GM20000 (cell line): Measurements from ENCODE around the gene ZBED2.

Source experiments
- DNase-seq: peaks from one replicate; pipeline ENCODE4 v3.0.0; 2012; ENCODE audit warnings: low spot score
- TF ChIP-seq, protein P1 (sequence below): IDR thresholded peaks from 2 replicates; pipeline ENCODE4 v1.5.1; 2012; ENCODE audit warnings: mild to moderate bottlenecking, control low read depth; ENCODE audit errors: extremely low read depth, missing control alignments

The ZBED2 gene

DNA sequence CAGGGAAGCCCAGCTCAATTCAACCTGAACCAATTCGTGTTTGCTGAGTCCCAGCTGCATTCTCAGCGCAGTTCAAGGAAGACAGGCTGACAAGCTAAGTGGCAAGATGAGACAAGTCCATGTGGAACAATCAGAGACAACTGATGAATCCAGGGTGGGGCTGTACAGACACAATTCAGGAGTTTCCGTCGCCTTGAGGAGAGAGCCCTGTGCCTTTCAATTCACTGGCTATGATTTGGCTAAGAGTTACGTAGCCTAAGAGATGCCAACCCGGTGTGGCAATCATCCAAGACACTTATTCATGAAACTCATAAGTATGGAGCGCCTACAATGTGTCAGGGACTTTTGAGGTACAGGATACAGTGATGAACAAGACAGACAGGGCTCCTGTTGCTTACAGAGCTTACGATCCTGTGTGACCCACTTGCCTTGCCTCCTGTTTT, 15.5 kb upstream of the ZBED2 start:
- no peak for DNase-seq
- TF ChIP-seq, protein P1, sequence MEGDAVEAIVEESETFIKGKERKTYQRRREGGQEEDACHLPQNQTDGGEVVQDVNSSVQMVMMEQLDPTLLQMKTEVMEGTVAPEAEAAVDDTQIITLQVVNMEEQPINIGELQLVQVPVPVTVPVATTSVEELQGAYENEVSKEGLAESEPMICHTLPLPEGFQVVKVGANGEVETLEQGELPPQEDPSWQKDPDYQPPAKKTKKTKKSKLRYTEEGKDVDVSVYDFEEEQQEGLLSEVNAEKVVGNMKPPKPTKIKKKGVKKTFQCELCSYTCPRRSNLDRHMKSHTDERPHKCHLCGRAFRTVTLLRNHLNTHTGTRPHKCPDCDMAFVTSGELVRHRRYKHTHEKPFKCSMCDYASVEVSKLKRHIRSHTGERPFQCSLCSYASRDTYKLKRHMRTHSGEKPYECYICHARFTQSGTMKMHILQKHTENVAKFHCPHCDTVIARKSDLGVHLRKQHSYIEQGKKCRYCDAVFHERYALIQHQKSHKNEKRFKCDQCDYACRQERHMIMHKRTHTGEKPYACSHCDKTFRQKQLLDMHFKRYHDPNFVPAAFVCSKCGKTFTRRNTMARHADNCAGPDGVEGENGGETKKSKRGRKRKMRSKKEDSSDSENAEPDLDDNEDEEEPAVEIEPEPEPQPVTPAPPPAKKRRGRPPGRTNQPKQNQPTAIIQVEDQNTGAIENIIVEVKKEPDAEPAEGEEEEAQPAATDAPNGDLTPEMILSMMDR = no peak

DNA sequence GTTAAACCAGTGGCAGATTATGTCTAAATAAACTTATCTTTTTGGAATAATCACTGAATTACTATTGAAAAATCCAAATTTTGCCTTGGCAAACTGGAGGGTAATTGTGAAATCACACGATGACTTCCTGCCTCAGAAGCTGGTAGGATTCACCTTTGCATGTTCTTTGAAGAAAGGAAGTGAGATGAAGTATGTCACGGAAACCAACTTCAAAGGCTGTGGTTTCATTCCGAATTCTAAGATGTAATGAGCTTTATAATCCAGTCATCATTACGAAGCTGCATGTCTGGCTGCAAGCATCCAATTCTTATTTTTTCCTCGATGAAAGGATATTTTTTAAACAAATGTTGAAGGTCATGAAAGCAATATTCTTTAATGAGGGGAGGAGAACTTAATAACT, 15.0 kb upstream of the ZBED2 start:
- TF ChIP-seq, protein P1 = no peak
- DNase-seq = peak; percentile 10

DNA sequence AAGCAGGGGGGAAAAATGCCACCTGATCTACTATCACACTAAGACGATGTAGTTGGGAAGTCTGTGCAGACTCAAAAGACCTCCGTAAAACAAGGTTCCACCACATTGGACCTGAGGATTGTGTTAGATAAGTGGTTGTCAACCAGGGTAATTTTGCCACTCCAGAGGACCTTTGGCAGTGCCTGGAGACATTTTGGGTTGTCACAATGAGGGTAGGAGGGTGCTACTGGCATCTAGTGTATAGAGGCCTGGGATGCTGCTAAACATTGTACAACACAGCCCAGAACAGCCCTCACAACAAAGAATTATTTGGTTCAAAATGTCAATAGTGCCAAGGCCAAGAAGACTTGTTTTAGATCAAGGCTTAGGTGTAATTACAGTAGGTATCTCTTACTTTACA, 14.6 kb upstream of the ZBED2 start:
- TF ChIP-seq, protein P1 = no peak
- no peak for DNase-seq

DNA sequence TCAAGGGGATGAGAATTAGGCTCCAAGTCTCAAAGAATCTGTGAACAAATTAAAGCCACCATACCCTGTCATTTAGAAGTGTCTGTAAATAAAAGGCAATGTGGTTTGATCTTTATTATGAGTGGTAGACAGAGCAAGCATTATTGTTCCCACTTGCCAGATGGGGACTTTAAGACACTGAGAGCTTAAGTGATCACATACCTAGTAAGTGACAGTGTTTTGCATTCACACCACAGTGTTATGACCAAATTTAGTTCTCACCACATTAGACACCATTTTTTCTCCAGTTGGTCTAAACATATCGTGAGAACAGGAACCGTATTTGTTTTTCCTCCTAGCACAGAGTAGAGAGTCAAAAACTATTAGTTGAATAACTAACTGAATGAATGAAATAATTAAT, 13.2 kb upstream of the ZBED2 start:
- no peak for DNase-seq
- TF ChIP-seq, protein P1 = no peak

DNA sequence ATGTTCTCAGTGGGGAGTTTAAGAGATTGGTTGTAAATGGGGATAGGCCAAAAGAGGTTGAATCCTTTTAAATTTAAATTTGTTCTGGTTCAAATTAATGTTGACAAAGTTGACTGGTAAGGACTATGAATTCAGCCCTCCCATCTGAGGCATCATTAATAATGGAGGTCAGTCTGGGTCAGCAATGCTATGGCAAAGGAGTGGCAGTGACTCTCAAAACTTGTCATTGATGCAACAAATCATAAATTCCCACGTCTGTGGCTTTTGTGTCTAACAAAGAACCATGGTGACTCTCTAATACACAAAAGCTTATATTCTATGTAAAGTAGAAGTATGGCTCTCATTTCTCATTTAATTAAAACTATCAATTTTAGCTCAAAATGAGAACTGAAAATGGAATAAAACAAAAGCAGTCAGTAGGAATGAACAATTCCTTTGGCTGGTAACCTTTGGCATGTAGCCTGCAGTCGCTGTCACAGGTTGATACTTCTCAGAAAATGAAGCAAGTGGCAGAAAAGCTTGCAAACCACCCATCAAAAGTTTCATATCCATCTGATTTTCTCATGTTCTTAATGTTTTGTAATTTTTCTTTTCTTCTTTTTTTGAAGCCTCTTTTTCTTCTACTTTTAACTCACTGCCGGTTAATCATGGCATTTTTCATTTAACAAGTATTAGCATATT, 12.2 kb upstream of the ZBED2 start:
- TF ChIP-seq, protein P1 = no peak
- no peak for DNase-seq

DNA sequence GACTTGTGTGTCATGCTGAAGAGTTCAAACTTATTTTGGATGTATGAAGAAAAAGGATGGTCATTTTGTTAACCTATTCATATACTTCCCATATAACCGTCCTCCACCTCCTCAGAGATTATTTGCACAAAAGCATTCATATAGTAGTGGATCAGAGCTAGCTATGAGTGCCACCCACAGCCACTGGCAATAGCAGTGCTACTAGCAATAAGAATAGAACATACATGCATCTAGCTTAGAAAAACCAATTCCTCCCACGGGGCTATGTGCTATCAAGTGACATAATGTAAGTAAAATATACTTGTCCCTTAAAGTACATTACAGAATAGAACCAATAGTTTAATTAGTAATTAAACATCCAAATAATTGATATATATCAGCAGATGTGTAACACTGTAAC, 10.3 kb upstream of the ZBED2 start:
- DNase-seq = no peak
- TF ChIP-seq, protein P1 = no peak

DNA sequence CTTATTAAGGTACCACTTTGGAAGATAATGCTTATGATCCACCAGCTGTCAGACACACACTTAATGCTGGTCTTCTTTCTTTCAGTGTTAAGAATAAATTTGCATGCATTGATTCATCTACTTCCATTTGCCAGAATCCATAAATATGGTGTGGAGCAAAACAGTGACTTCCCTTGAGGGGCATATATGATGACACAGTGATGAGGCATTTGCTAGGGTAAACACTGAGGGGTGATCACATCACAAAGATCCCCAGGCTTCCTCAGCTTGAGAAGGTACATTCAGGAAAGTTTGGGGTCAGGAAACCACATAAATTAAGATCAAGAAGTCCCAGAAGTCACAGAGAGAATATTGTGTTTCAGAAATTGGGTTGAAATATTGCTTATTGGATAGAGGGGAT, 9.9 kb upstream of the ZBED2 start:
- no peak for DNase-seq
- TF ChIP-seq, protein P1 = no peak
